ENCODE results near the gene ACP5. TPM values are rescaled to one million over a fixed set of nuclear protein-coding genes. Genes with fewer than 3 reads are reported as not detected.

Gene ACP5
- 91.9 and 97.0 TPM in 2 replicates for total RNA-seq (2013; cell fraction: nucleolus; rRNA removed)
- total RNA-seq (2014; rRNA removed), result 70.0 TPM in 2 replicates
- 31.7 and 38.3 TPM in 2 replicates for total RNA-seq (2014; rRNA removed; fragmentation: Illumina TruSeq; extraction: Trizol)
- 43.6 and 46.9 TPM in 2 replicates for total RNA-seq (2021)
- polyA plus RNA-seq (2011; ENCODE audit: low read depth), result 31.6 TPM
- polyA plus RNA-seq (2011; rRNA removed), result 3.5 and 5.5 TPM in 2 replicates
- 6.6 and 9.2 TPM in 2 replicates for polyA plus RNA-seq (2011; cell fraction: cytosol; rRNA removed)
- polyA plus RNA-seq (2011; cell fraction: nucleus; rRNA removed), result 6.7 and 9.2 TPM in 2 replicates
- 75.9 and 86.6 TPM in 2 replicates for polyA plus RNA-seq (2012)
- 30.4 and 37.6 TPM in 2 replicates for polyA plus RNA-seq (2014; fragmentation: Illumina TruSeq; extraction: Trizol)
- polyA plus RNA-seq (2014; fragmentation: Nextera tagmentation; extraction: Ambion mirVana), result 1 to 10 TPM; 1.0 to 2.2 TPM
- polyA plus RNA-seq (2014; rRNA removed), result 73.4 and 78.1 TPM in 2 replicates
- 10 to 100 TPM; 35.9 to 36.0 TPM for polyA plus RNA-seq (2016; fragmentation: Nextera tagmentation; extraction: Ambion mirVana)
- 2.0 and 5.2 TPM in 2 replicates for polyA minus RNA-seq (2011; rRNA and poly(A)+ RNA removed)
- polyA minus RNA-seq (2011; cell fraction: cytosol; rRNA and poly(A)+ RNA removed), result 0.94 and 1.4 TPM in 2 replicates
- polyA minus RNA-seq (2011; cell fraction: nucleus; rRNA and poly(A)+ RNA removed), result 0.57 and 0.73 TPM in 2 replicates
- percentile 53 among the genes with signal in this experiment for Bru-seq, nascent RNA
- BruChase-seq, experiment 1, labeled RNA remaining after a 6-hour chase, result percentile 61 among the genes with signal in this experiment
- percentile 57 among the genes with signal in this experiment for BruChase-seq, experiment 2, labeled RNA remaining after a 2-hour chase
- long read RNA-seq, experiment 1, transcript ACP5-202 (6 exons, 1,527 nt), result major isoform, 8 of 16 reads
- long read RNA-seq, experiment 1, partial matches to known transcripts, result 1 of 16 reads
- long read RNA-seq, experiment 1, other reads (novel, unspliced or antisense), result 1 of 16 reads
- long read RNA-seq, experiment 2, partial matches to known transcripts, result 0 of 3 reads
- long read RNA-seq, experiment 2, other reads (novel, unspliced or antisense), result 1 of 3 reads

GRCh38 chr19:11577451-11578257 lies at the start of gene ACP5:
Gene ACP5 (minus strand): TSS chr19:11577645. CDS start chr19:11577317, 328 bp downstream.
- FAIRE-seq (no peak), DNase-seq (ENCODE audit: low read depth, low spot score) (no peak), ATAC-seq (no peak)
- Histone ChIP-seq H3K36me3 (ENCODE audit: control insufficient read depth in 2 of 2, insufficient read depth in 2 of 2, low read length in 1 of 2) (no peaks in the 10 kb centered on the region), H3K4me2 (ENCODE audit: control insufficient read depth, insufficient read depth) (peak within 1 kb of the TSS; percentile 72), H4K20me1 (ENCODE audit: control insufficient read depth, insufficient read depth) (no peaks in the 10 kb centered on the region), H3K4me1 (ENCODE audit: control insufficient read depth, insufficient read depth, low read length) (peaks cover 39% of the 10 kb centered on the region), H3K4me3 (peak within 1 kb of the TSS; percentile 81), H3K27ac (ENCODE audit: control insufficient read depth, insufficient read depth) (peak within 1 kb of the TSS; percentile 25; the same call in 1 of the 2 replicates), H3K79me2 (ENCODE audit: control insufficient read depth, insufficient read depth, low read length) (no peaks in the 10 kb centered on the region; the same call in 1 of the 2 replicates), H3K9ac (ENCODE audit: control insufficient read depth, insufficient read depth, low read length) (peak within 1 kb of the TSS; percentile 11), H3K27me3 (replicated peaks in 1 of 2; ENCODE audit: control insufficient read depth in 2 of 2, insufficient read depth in 2 of 2, low read length in 1 of 2) (no peaks in the 10 kb centered on the region), H3K9me3 (replicated peaks; ENCODE audit: control insufficient read depth, insufficient read depth, low read length) (no peaks in the 10 kb centered on the region), H2AFZ (ENCODE audit: control insufficient read depth, low read depth, low read length) (peak within 1 kb of the TSS; percentile 72)
- TF ChIP-seq NRF1 (conservative IDR thresholded peaks at IDR 0.05; ENCODE audit: low read depth, low read length) (no peak), NR2C2 (IDR thresholded peaks at IDR 0.05; ENCODE audit: borderline replicate concordance, control insufficient read depth, insufficient read length, low read depth) (peak; percentile 23), ZNF622 (IDR thresholded peaks at IDR 0.05) (no peak), YY1 (IDR thresholded peaks at IDR 0.05; ENCODE audit: low read depth, low read length) (no peak)
- intact Hi-C loops (cut with micrococcal nuclease; ENCODE audit: unreplicated experiment), result no loop called here
- WGBS (ENCODE audit: insufficient coverage, insufficient replicate concordance, low lambda C conversion rate, missing lambda C conversion rate), result 62% methylated on average over 18 of the region's 18 CpGs
- ChIA-PET SMC1A (ENCODE audit: uncharacterized antibody, unreplicated experiment) (interaction anchor here (0.8 to 12.2 kb wide), 3 partner anchors 8 to 17 kb away, joined by 3 to 215 read pairs (median 84); partner anchors contain the start of gene ELOF1), CTCF (interaction anchor here (0.8 to 6.0 kb wide), 5 partner anchors 10 to 42 kb away, joined by 3 to 47 read pairs (median 4); no protein-coding TSS in a partner anchor), POLR2A (interaction anchor here (0.6 to 9.0 kb wide), 5 partner anchors 9 to 1470 kb away, joined by 3 to 87 read pairs (median 4); partner anchors contain the start of gene ELOF1), RAD21 (ENCODE audit: unreplicated experiment) (interaction anchor here (1.7 to 2.9 kb wide), 2 partner anchors 9 to 15 kb away, joined by 6 to 21 read pairs; no protein-coding TSS in a partner anchor)
- BruUV-seq (replicated peaks), result no TSS peak
- in situ Hi-C loops (cut with MboI), result loop anchor here (25.0 kb wide), 1 partner anchor 1585 kb away; the partner anchor contains the start of genes IER2 and STX10
